Thyroid gland (tissue), 4 donors: ENCODE measurements around the gene PRKG2. TPM values are rescaled to one million over a fixed set of nuclear protein-coding genes. Genes with fewer than 3 reads are reported as not detected.
"Not testable (repeated sequence)": the region's sequence is repeated elsewhere in the genome, so short reads cannot be mapped to it uniquely, and the experiment has no call there.

ENCODE experiments used
- DNase-seq, 2 donors: peaks; one replicate each; pipeline ENCODE4 v3.0.0-alpha.2; 2019
- H3K27ac ChIP-seq, 3 donors: fragments of 200-600 bp; sonication (generic); 1 replicate in 2 of 3; 2 replicates in 1 of 3; pipeline ENCODE4 v1.5.1; 2016 to 2019; ENCODE audit warnings: mild to moderate bottlenecking in 1 of 3, moderate library complexity in 1 of 3
- H3K27me3 ChIP-seq: fragments of 200-600 bp; sonication (generic); one replicate; pipeline ENCODE4 v1.5.1; 2019
- H3K36me3 ChIP-seq, 2 donors: fragments of 200-600 bp; sonication (generic); one replicate each; pipeline ENCODE4 v1.5.1; 2016 to 2019
- H3K4me1 ChIP-seq, 2 donors: fragments of 200-600 bp; sonication (generic); one replicate each; pipeline ENCODE4 v1.5.1; 2017 to 2019
- H3K4me3 ChIP-seq, 3 donors: fragments of 200-600 bp; sonication (generic); replicated peaks in 1 of 3; 1 replicate in 2 of 3; 2 replicates in 1 of 3; pipeline ENCODE4 v1.5.1; 2016; ENCODE audit warnings: mild to moderate bottlenecking in 1 of 3
- H3K9me3 ChIP-seq: fragments of 200-600 bp; sonication (generic); one replicate; pipeline ENCODE4 v1.5.1; 2017
- CTCF ChIP-seq, 6 experiments: fragments of 200-600 bp in 3 of 6; fragments of 450-650 bp in 3 of 6; sonication (generic) in 3 of 6; IDR thresholded peaks; one replicate each; pipeline ENCODE4 v1.5.1; 2016 to 2019; ENCODE audit warnings: antibody characterized with exemption in 6 of 6, mild to moderate bottlenecking in 2 of 6, inconsistent platforms in 1 of 6, moderate library complexity in 1 of 6
- POLR2A ChIP-seq, 2 donors: fragments of 450-650 bp; IDR thresholded peaks; one replicate each; pipeline ENCODE4 v1.6.1; 2017; ENCODE audit warnings: antibody characterized with exemption in 2 of 2, mild to moderate bottlenecking in 2 of 2, moderate library complexity in 1 of 2
- WGBS, 2 donors: methylation state at CpG; one replicate each; pipeline ENCODE4 v1.1.5; 2017; 5-methylcytosine and 5-hydroxymethylcytosine counted together
- intact Hi-C: fragments of 100-400 bp; cut with DNase I; formaldehyde crosslinking; loops from one replicate; pipeline ENCODE4 v1.15.1; 2023
- total RNA-seq, 4 donors: library from RNA; depleted of rRNA; stranded (reverse); fragments of >200 nt; gene quantifications; one replicate each; pipeline ENCODE4 v1.2.3, GENCODE V29; 2016

Gene PRKG2
- total RNA-seq, 4 donors from 2014 or later: 0.21 to 1.2 (median 0.54) TPM; not detected in 1

GRCh38 chr4:81225252-81225651 lies 10.2 kb upstream of the PRKG2 start:
- no peak overlapping the region for H3K4me3 ChIP-seq
- no peaks in the 10 kb centered on the region for H3K27me3 ChIP-seq
- no peak overlapping the region for H3K27ac ChIP-seq
- no peaks in the 10 kb centered on the region for H3K9me3 ChIP-seq
- TF ChIP-seq CTCF (IDR thresholded peaks at IDR 0.05) (no peak), POLR2A (IDR thresholded peaks at IDR 0.05) (no peak)
- 62 to 74% methylated on average over 2 of the region's 2 CpGs for whole genome bisulfite sequencing, 2 donors
- no peaks in the 10 kb centered on the region for H3K36me3 ChIP-seq
- intact Hi-C loops: no loop called here
- no peak for DNase-seq
- H3K4me1 ChIP-seq: no peaks in the 10 kb centered on the region

GRCh38 chr4:81222082-81222472 lies 7.1 kb upstream of the PRKG2 start:
- H3K36me3 ChIP-seq, H3K4me3 ChIP-seq, H3K4me1 ChIP-seq, H3K9me3 ChIP-seq, intact Hi-C loops, H3K27me3 ChIP-seq, H3K27ac ChIP-seq, DNase-seq: not testable (repeated sequence)

GRCh38 chr4:81221303-81222081 lies 6.5 kb upstream of the PRKG2 start:
- H3K9me3 ChIP-seq: no peaks in the 10 kb centered on the region
- no peak for TF ChIP-seq CTCF (IDR thresholded peaks at IDR 0.05)
- no peak for TF ChIP-seq POLR2A (IDR thresholded peaks at IDR 0.05)
- H3K4me1 ChIP-seq: no peaks in the 10 kb centered on the region
- H3K27ac ChIP-seq: no peak overlapping the region
- no peaks in the 10 kb centered on the region for H3K27me3 ChIP-seq
- H3K4me3 ChIP-seq: no peak overlapping the region
- intact Hi-C loops: no loop called here
- DNase-seq: no peak
- 73 to 74% methylated on average over 3 of the region's 3 CpGs for WGBS, 2 donors
- no peaks in the 10 kb centered on the region for H3K36me3 ChIP-seq

GRCh38 chr4:81220271-81220670 lies 5.2 kb upstream of the PRKG2 start:
- TF ChIP-seq POLR2A (IDR thresholded peaks at IDR 0.05) (no peak), CTCF (IDR thresholded peaks at IDR 0.05) (no peak)
- Histone ChIP-seq H3K36me3 (no peaks in the 10 kb centered on the region), H3K27me3 (no peaks in the 10 kb centered on the region), H3K27ac (no peak overlapping the region), H3K4me3 (no peak overlapping the region), H3K9me3 (no peaks in the 10 kb centered on the region), H3K4me1 (no peaks in the 10 kb centered on the region)
- intact Hi-C loops: no loop called here
- no peak for DNase-seq
- WGBS, 2 donors: 93 to 96% methylated on average over 1 of the region's 1 CpG

GRCh38 chr4:81218206-81218605 lies 3.2 kb upstream of the PRKG2 start:
- 77 to 90% methylated on average over 1 of the region's 1 CpG for WGBS, 2 donors
- no peak for DNase-seq
- intact Hi-C loops: no loop called here
- no peaks in the 10 kb centered on the region for H3K27me3 ChIP-seq
- no peaks in the 10 kb centered on the region for H3K9me3 ChIP-seq
- no peaks in the 10 kb centered on the region for H3K36me3 ChIP-seq
- H3K4me3 ChIP-seq: no peak overlapping the region
- peaks cover 0 to 8% of the 10 kb centered on the region in 2 donors for H3K4me1 ChIP-seq
- H3K27ac ChIP-seq: no peak overlapping the region
- TF ChIP-seq CTCF (IDR thresholded peaks at IDR 0.05): no peak
- TF ChIP-seq POLR2A (IDR thresholded peaks at IDR 0.05): no peak
